ENCODE results near the gene NAGS.
"Not testable (repeated sequence)": the region's sequence is repeated elsewhere in the genome, so short reads cannot be mapped to it uniquely, and the experiment has no call there.

NAGS gene

DNA sequence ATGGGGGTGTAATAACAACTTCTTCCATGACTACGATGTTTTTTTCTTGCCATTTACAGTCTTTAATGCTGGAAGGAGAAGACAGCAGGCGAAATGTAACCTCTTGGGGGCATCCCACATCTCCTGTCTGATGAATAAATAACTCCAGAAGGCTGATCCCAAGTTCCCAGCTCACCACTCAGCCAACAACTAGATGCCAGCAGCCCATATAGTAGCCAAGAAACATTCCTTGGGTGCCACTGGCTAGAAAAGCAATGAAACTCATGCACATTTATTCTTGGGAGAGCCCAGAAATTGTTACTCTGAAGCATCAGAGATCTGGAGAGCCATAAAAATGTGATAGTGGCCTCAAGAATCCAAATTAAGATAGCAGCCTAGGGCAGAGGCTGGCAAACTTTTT, 33.0 kb downstream of the NAGS start:
- DNase-seq (ENCODE audit: low read depth), result no peak
- TF ChIP-seq, protein P1, sequence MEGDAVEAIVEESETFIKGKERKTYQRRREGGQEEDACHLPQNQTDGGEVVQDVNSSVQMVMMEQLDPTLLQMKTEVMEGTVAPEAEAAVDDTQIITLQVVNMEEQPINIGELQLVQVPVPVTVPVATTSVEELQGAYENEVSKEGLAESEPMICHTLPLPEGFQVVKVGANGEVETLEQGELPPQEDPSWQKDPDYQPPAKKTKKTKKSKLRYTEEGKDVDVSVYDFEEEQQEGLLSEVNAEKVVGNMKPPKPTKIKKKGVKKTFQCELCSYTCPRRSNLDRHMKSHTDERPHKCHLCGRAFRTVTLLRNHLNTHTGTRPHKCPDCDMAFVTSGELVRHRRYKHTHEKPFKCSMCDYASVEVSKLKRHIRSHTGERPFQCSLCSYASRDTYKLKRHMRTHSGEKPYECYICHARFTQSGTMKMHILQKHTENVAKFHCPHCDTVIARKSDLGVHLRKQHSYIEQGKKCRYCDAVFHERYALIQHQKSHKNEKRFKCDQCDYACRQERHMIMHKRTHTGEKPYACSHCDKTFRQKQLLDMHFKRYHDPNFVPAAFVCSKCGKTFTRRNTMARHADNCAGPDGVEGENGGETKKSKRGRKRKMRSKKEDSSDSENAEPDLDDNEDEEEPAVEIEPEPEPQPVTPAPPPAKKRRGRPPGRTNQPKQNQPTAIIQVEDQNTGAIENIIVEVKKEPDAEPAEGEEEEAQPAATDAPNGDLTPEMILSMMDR (conservative IDR thresholded peaks at IDR 0.05; ENCODE audit: low read depth, low read length), result no peak
- no peak overlapping the region for H3K4me3 ChIP-seq (ENCODE audit: low read length)

DNA sequence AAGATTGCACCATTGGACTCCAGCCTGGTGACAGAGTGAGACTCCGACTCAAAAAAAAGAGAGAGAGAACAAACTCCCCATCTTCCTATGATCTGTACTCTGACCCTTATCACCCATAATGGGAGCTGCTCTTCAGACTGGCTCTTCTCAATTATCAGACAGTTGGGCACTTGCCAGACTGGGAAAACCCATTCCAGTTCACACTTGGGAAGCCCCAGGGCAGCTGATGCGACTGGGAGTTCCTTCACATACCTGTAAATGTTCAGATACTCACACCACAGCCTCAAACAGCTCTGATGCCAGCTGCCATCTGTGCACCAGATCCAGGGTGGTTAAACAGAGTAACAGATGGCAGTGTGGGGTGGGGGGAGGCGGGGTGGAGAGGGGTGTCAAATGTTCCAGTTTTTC, 34.2 kb downstream of the NAGS start:
- H3K4me3 ChIP-seq (ENCODE audit: low read length), result no peak overlapping the region
- no peak for DNase-seq (ENCODE audit: low read depth)
- TF ChIP-seq, protein P1 (conservative IDR thresholded peaks at IDR 0.05; ENCODE audit: low read depth, low read length), result no peak

DNA sequence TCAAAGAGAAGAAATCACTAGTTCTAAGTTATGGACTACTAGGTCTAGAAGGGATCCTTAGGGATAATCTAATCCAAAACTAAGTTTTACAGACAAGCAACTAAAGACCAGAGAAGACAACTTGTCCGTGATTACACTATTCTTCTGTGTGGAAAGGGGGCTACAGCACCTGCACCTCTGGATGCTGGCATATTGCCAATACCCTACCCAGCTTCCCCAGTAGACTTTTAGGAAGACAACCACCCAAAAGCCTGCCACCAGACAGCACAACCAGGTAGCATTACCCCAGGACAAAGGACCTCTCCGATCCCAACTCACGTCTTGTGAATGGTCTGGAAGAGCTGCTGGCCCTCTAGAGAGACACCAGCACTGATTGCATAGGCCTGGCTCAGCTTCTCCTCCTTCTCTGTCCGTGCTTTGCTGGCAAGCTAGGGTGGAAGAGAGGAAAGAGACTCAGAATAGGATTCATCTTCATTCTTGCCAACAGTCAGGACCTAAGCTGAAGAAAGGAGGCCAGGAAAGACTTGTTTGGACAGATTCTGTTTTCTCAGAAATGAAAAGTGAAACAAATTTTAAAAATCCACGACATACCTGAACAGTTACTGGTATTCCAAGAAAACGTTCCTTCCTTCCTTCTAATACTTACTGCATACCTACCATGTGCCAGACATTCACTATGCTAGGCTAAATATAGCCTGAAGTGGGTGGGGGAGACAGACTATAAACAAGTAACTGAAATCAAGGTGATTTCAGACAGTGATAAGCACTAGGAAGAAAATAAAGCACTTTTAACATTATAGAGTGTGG, 35.6 kb downstream of the NAGS start:
- TF ChIP-seq, protein P1 (conservative IDR thresholded peaks at IDR 0.05; ENCODE audit: low read depth, low read length), result no peak
- DNase-seq (ENCODE audit: low read depth), result peak; percentile 9
- H3K4me3 ChIP-seq (ENCODE audit: low read length), result no peak overlapping the region

DNA sequence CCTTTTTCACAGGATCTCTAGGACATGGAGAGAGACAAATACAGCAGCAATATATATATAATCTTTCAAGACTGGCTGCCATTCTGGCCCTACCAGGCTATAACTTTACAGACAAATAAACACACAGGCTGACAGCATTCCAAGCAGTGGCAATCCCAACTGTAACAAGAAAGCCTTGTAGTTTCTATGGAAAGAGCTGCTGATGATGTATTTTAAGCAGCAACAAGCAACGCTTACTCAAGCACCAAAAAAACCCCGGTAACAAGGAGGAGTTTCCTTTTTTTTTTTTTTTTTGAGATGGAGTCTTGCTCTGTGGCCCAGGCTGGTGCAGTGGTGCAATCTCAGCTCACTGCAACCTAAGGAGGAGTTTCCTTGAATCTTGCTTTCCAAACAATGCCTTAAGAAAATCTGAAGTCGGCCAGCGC, 38.9 kb downstream of the NAGS start:
- no peak for DNase-seq (ENCODE audit: low read depth)
- TF ChIP-seq, protein P1 (conservative IDR thresholded peaks at IDR 0.05; ENCODE audit: low read depth, low read length), result no peak
- no peak overlapping the region for H3K4me3 ChIP-seq (ENCODE audit: low read length)

DNA sequence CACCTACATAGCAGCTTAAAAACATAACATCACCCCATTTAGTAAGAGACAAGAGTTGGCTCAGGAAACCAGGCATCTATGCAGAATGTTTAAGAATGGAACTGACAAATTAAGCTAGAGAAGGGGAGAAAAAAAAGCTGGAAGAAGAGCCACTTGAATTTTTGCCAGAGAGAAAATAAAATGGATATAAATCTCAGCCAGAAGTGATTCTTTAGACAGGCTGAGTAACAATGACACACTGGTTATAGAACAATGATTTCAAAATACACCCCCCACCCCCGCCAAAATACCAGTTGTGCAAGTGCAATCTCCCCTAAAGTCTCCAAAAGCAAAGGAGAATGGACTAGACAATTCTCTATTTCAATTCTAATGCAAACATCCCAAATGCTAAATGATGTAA, 39.6 kb downstream of the NAGS start:
- DNase-seq (ENCODE audit: low read depth), result no peak
- TF ChIP-seq, protein P1 (conservative IDR thresholded peaks at IDR 0.05; ENCODE audit: low read depth, low read length), result no peak

DNA sequence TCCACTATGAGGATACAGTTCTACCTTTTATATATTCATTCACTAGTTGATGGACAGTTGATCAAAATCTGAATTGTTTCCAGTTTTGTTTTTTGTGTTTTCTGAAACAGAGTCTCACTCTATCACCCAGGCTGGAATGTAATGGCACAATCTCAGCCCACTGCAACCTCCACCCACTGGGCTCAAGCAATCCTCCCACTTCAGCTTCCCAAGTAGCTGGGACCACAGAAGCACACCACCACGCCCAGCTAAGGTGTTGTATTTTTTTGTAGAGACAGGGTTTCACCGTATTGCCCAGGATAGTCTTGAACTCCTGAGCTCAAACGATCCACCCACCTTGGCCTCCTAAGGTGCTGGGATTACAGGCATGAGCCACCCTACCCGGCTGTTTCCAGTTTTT, 41.1 kb downstream of the NAGS start:
- DNase-seq (ENCODE audit: low read depth), result no peak
- TF ChIP-seq, protein P1 (conservative IDR thresholded peaks at IDR 0.05; ENCODE audit: low read depth, low read length), result no peak
- no peak overlapping the region for H3K4me3 ChIP-seq (ENCODE audit: low read length)

More for the DNA sequence above, 39.6 kb downstream of the NAGS start:
- H3K4me3 ChIP-seq (ENCODE audit: low read length), result no peak overlapping the region

DNA sequence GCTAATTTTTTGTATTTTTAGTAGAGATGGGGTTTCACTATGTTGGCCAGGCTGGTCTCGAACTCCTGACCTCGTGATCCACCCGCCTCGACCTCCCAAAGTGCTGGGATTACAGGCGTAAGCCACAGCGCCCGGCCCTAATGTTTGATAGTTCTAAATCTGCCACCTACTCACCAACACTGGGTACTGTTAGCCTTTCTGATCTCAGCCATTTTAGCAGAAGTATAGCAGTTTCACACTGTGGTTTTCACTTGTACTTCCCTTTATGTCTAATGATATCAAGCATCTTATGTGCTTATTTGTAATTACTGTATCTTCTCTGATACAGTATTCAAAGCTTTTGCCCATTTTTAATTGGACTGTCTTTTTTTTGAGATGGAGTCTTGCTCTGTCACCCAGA, 42.5 kb downstream of the NAGS start:
- DNase-seq (ENCODE audit: low read depth); H3K4me3 ChIP-seq (ENCODE audit: low read length): not testable (repeated sequence)
